GM18508 (cell line): ENCODE measurements around the gene ZSCAN29.
A peak's percentile ranks its signal among the peaks of the same experiment; 100 is the strongest.

Experiments used
- ATAC-seq: cut with Tn5 transposase; IDR thresholded peaks from one replicate; pipeline ENCODE4 v1.9.1; 2021; ENCODE audit warnings: moderate number of reproducible peaks; ENCODE audit not compliant: insufficient read depth, unreplicated experiment

ZSCAN29 gene

DNA sequence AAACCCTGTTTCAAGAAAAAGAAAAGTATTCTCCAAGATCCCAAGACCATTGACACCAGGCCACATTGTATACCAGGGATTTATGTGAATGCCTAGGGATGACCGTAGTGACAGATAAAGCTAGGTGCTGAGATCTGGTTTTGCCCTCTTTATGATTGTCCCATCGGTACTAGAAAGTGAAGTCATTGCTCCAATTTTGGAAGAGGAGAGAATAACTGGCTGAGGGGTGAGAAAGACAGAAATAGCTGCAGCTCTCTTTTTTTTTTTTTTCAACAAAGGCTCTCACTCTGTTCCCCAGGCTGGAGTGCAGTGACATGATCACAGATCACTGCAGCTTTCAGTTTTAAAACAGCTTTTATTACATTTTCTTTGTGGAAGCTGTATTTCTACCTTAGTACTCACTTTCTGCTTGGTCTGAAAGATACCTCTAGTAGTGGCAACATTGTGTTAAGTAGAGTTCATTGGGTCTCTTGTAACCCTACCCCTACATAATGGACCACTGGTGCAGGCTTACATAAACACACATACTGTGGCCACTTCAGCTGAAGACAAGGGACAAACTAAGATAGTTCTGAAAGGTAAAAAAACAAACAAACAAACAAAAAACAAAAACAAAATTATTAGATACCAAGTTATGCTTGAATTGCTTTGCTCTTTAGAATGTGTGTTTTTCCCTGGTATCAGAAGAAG, 18.0 kb downstream of the ZSCAN29 start:
- ATAC-seq, result no peak

- ATAC-seq, result no peak
These were observed 23.7 kb downstream of the ZSCAN29 start for GRCh38 chr15:43347114-43347513.

DNA sequence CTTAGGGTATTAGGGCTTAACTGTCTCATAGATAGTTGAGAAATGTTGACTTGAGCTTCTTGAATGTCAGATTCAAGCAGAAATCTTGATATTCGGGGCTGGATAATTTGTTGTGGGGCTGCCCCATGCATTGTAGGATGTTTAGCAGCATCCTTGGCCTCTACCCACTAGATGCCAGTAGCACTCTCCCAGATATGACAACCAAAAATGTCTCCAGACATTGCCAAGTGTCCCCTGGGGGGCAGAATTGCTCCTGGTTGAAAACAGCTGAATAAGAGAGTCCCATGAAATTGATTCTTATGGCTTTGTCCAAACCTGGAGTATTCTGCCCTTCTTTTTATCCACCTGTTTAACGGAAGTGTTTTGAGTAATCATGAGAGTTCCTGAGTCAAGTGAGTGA, 24.5 kb downstream of the ZSCAN29 start:
- no peak for ATAC-seq

DNA sequence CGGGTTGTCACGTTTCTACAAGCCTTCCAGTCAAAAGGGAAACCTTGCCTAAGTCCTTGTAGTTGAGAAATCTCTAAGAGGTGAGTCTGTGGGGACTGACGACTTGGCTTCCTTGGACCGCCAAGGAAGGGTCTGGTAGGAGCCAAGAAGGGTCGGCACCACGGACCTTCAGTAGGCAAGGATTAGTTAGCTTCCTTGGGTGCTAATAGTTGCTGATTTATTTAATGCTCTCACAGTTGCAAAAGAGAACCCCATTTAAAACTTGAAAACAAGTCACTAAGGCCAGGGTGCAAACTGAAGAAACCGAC, 40.1 kb downstream of the ZSCAN29 start:
- ATAC-seq, result peak; percentile 16

DNA sequence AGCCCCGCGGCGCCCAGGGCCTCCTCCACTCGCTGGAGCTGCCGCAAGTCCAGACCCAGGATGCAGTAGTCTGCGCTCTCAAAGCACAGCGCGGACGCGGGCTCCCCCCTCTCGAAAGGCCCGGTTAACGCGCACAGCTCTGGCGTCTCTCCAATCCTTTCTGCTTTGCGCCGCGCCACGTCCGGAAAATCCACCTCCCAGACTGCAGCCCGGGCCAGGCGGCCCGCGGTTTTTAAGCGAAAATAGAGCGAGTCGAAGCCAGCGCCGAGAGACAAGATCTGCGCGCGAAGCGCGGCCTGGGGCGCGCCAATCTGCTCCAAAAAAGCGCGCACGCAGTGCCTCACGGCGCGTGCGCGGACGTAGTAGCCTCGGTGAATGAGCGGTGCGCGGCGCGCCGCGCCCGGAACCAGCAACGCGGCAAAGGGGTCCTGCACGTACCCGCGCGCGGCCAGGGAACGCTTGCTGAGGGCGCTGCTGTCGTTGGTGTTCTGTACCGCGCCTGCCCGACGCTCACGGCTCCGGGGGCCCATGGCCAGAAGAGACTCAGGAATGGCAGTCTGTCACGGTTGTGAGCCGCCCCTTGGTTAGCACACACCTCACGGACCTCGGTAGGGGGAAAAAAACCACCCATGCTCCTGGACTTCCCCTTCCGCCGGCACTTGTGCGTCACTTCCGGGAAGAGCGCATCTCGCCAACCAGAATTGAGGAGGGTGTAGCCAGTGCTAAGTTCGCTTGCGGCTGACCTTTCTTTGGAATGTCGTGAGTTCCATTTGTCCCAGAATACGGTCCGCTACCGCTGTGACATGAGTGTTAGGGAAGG, 40.7 kb downstream of the ZSCAN29 start, which contains the start of gene LCMT2:
Gene LCMT2 (minus strand): TSS at position 614 of the 820 bp plus-strand sequence. CDS start 84 bp downstream, at position 530.
- ATAC-seq, result peak; percentile 68

GRCh38 chr15:43329217-43329959, 41.5 kb downstream of the ZSCAN29 start:
- ATAC-seq, result no peak

- ATAC-seq, result no peak
These were observed 45.7 kb downstream of the ZSCAN29 start for GRCh38 chr15:43325039-43325684.

GRCh38 chr15:43318990-43319771, 51.7 kb downstream of the ZSCAN29 start:
- no peak for ATAC-seq

- ATAC-seq, result no peak
These were observed 53.2 kb downstream of the ZSCAN29 start for GRCh38 chr15:43317566-43318184.

DNA sequence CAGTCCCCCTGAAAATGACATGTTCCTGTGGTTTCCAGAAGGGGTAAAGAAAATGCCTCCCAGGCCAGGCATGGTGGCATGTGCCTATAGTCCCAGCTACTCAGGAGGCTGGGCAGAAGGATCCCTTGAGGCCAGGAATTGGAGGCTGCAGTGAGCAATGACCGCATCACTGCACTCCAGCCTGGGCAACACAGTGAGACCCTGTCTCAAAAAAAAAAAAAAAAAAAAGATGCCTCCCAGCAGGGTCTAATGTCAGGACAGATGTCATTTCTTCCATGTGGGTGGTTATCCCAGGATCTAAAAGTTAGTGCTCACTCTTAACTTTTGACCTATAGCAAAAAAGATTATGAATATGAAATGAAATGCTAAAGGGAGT, 53.9 kb downstream of the ZSCAN29 start:
- no peak for ATAC-seq

DNA sequence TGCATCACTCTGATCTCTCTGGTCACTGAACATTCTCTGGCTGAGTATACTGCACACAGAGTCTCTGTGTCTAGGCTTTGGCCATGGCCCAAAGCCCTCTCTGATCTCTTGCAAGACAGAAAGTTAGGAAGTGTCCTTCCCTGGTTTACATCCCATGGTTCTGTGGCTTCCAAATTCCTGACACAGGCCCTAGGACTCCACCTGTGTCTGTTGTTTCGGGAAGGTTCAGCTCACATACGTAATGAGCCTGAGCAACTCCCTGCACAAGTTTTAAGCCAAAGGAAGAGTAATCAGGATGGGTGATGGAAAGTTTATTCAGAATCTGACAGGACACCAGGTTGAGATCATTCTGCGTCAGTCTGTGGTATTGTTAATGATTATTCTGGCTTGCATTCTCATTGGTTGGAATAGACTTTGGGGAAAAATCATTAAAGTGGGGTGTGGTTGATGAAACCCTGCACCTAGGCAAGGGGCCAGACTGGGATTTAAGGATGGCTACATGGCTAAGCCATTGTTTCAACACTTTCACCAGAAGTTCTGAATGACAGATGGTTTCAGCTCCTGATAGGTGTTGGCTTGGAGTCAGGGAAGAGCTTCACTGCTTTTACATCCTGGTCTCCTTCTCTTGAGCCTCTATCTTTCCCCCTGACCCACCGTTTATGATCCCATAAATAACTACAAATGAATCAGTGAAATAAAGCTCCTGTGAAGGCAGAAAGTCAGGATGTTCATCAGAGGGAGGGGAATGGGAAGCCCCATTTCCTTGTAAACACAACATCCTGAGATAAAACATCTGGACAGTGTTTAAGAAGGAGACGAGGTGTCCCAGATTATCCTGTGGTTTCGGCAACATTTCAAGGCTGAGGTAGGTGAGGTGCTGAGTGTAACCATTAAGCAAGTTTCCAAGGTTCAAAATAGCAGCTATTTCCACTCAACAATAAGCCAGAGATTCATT, 54.5 kb downstream of the ZSCAN29 start:
- ATAC-seq, result no peak

- ATAC-seq, result no peak
These were observed 56.7 kb downstream of the ZSCAN29 start for GRCh38 chr15:43314171-43314570.

- ATAC-seq, result no peak
These were observed 58.5 kb downstream of the ZSCAN29 start for GRCh38 chr15:43312378-43312777.
